Measurements from ENCODE around the gene CCDC183.

The CCDC183 gene

DNA sequence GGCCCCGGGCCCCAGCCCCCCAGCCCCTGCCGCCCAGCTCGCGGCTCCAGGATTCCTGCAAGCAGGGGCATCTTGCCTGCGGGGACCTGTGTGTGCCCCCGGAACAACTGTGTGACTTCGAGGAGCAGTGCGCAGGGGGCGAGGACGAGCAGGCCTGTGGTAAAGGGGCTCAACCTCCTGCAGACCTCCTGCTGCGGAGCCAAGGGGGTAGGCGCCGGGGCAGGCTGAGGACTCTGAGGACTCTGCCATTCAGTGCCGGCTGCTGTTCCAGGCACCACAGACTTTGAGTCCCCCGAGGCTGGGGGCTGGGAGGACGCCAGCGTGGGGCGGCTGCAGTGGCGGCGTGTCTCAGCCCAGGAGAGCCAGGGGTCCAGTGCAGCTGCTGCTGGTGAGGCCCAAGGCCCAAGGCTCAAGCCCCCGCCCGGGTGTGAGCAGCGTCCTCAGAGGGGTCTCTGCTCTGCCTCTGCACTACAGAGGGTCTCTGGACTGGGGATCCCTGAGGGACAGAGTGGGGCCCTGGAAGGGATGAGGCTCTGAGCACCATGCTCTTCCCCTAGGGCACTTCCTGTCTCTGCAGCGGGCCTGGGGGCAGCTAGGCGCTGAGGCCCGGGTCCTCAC, 59.4 kb downstream of the CCDC183 start:
- TF ChIP-seq TAF1 (IDR thresholded peaks at IDR 0.05; ENCODE audit: low read depth, low read length) (no peak), PAX5 (IDR thresholded peaks at IDR 0.05; ENCODE audit: insufficient read depth, low read length, severe bottlenecking) (no peak), POLR2AphosphoS5 (IDR thresholded peaks at IDR 0.05; ENCODE audit: low read depth, low read length) (no peak; the same call in 1 of the 2 replicates), POLR2A (IDR thresholded peaks at IDR 0.05; ENCODE audit: low read depth, low read length) (no peak; the same call in 1 of the 2 replicates), SPI1 (IDR thresholded peaks at IDR 0.05; ENCODE audit: low read depth, low read length) (no peak), POU2F2 (IDR thresholded peaks at IDR 0.05; ENCODE audit: low read depth, low read length) (no peak)
- no peak for DNase-seq (ENCODE audit: insufficient read length, low spot score)
- FAIRE-seq, result no peak

DNA sequence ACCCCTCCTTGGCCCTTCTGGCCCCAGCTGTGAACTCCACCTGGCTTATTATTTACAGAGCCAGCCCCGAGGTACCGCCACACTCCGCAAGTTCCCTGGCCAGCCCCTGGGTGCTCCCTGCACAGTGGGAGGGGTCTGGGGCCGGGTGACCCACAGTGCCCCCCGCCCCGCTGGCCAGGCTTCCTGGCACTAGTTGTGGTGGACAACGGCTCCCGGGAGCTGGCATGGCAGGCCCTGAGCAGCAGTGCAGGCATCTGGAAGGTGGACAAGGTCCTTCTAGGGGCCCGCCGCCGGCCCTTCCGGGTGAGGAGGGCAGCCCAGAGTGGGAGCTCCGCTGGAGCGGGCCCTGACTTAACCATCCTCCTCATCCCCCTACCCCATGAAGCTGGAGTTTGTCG, 59.9 kb downstream of the CCDC183 start:
- no peak for DNase-seq (ENCODE audit: insufficient read length, low spot score)
- TF ChIP-seq POU2F2 (IDR thresholded peaks at IDR 0.05; ENCODE audit: low read depth, low read length) (no peak), SPI1 (IDR thresholded peaks at IDR 0.05; ENCODE audit: low read depth, low read length) (no peak), TAF1 (IDR thresholded peaks at IDR 0.05; ENCODE audit: low read depth, low read length) (no peak), POLR2AphosphoS5 (IDR thresholded peaks at IDR 0.05; ENCODE audit: low read depth, low read length) (no peak), POLR2A (IDR thresholded peaks at IDR 0.05; ENCODE audit: low read depth, low read length) (no peak), PAX5 (IDR thresholded peaks at IDR 0.05; ENCODE audit: insufficient read depth, low read length, severe bottlenecking) (no peak)
- no peak for FAIRE-seq

DNA sequence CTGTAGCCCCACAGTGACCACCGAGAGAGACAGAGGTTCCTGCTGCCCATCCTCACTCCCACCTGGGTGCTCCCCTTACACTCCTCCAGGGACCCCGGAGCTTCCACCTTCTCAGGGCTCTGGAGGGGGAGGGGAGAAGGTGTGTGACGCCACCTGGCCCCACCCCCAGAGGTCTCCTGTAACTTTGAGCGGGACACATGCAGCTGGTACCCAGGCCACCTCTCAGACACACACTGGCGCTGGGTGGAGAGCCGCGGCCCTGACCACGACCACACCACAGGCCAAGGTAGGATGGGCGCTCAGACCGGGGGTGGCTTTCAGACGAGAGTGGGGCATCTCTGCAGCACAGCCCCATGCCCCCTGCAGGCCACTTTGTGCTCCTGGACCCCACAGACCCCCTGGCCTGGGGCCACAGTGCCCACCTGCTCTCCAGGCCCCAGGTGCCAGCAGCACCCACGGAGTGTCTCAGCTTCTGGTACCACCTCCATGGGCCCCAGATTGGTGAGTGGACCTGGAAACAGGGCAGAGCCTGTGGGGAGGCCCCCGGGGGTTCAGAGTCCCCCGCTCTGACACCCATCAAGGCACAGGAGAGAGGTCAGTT, 60.5 kb downstream of the CCDC183 start:
- TF ChIP-seq POU2F2 (IDR thresholded peaks at IDR 0.05; ENCODE audit: low read depth, low read length), result no peak
- TF ChIP-seq PAX5 (IDR thresholded peaks at IDR 0.05; ENCODE audit: insufficient read depth, low read length, severe bottlenecking), result no peak
- no peak for FAIRE-seq
- DNase-seq (ENCODE audit: insufficient read length, low spot score), result no peak

DNA sequence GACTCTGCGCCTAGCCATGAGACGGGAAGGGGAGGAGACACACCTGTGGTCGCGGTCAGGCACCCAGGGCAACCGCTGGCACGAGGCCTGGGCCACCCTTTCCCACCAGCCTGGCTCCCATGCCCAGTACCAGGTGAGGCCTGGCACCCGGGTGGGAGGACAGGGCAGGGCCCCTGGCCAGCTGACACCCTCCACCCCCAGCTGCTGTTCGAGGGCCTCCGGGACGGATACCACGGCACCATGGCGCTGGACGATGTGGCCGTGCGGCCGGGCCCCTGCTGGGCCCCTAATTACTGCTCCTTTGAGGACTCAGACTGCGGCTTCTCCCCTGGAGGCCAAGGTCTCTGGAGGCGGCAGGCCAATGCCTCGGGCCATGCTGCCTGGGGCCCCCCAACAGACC, 61.0 kb downstream of the CCDC183 start:
- FAIRE-seq, result no peak
- no peak for TF ChIP-seq TAF1 (IDR thresholded peaks at IDR 0.05; ENCODE audit: low read depth, low read length)
- TF ChIP-seq POLR2AphosphoS5 (IDR thresholded peaks at IDR 0.05; ENCODE audit: low read depth, low read length), result no peak
- TF ChIP-seq SPI1 (IDR thresholded peaks at IDR 0.05; ENCODE audit: low read depth, low read length), result no peak
- DNase-seq (ENCODE audit: insufficient read length, low spot score), result no peak
